Testis (tissue), 3 donors: ENCODE results near the gene MRNIP. TPM values are rescaled to one million over a fixed set of nuclear protein-coding genes. Genes with fewer than 3 reads are reported as not detected.

Experiments
- DNase-seq: peaks from one replicate; pipeline ENCODE4 v3.0.0-alpha.2; 2019
- H3K27ac ChIP-seq, 2 donors: fragments of 200-600 bp; sonication (generic); one replicate each; pipeline ENCODE4 v1.5.1; 2019
- H3K27me3 ChIP-seq: fragments of 200-600 bp; sonication (generic); one replicate; pipeline ENCODE4 v1.5.1; 2019
- H3K36me3 ChIP-seq: fragments of 200-600 bp; sonication (generic); one replicate; pipeline ENCODE4 v1.5.1; 2017; ENCODE audit warnings: low read depth; ENCODE audit errors: missing control alignments
- H3K4me1 ChIP-seq: fragments of 200-600 bp; sonication (generic); one replicate; pipeline ENCODE4 v1.5.1; 2019
- H3K4me3 ChIP-seq, 2 donors: fragments of 200-600 bp; sonication (generic); one replicate each; pipeline ENCODE4 v1.5.1; 2017 to 2019
- H3K9me3 ChIP-seq: fragments of 200-600 bp; sonication (generic); one replicate; pipeline ENCODE4 v1.5.1; 2017
- POLR2A ChIP-seq: fragments of 450-650 bp; IDR thresholded peaks from one replicate; pipeline ENCODE4 v1.6.1; 2017; ENCODE audit warnings: antibody characterized with exemption, mild to moderate bottlenecking, moderate library complexity
- whole genome bisulfite sequencing, 2 donors: methylation state at CpG; one replicate each; pipeline ENCODE4 v1.1.5; 2018; 5-methylcytosine and 5-hydroxymethylcytosine counted together
- intact Hi-C: fragments of 100-400 bp; cut with DNase I; formaldehyde crosslinking; loops from one replicate; pipeline ENCODE4 v1.15.1; 2023; ENCODE audit warnings: low total_unique reads
- microRNA counts, 2 donors: library from miRNA; unstranded; fragments of <30 nt; microRNA quantifications; one replicate each; lab custom pipeline; 2016
- microRNA-seq, 2 donors: library from miRNA; unstranded; fragments of <30 nt; microRNA quantifications; one replicate each; pipeline ENCODE4, GENCODE V29; 2016; ENCODE audit warnings: borderline number of aligned reads in 2 of 2, borderline replicate concordance in 1 of 2
- polyA plus RNA-seq: library from polyadenylated mRNA; stranded (reverse); fragments of 350-450 nt; fragmentation: Illumina TruSeq; extraction: RNeasy Lipid Tissue Mini Kit (QIAGEN cat#74804); gene quantifications from one replicate; pipeline ENCODE4 v1.2.3, GENCODE V29; 2014; ENCODE audit warnings: low read depth, low replicate concordance; ENCODE audit not compliant: insufficient read depth
- small RNA-seq, 2 donors: library from RNA; depleted of rRNA; stranded (forward); fragments of <200 nt; gene quantifications; one replicate each; pipeline ENCODE3, GENCODE V24; 2016
- total RNA-seq, 2 donors: library from RNA; depleted of rRNA; stranded (reverse); fragments of >200 nt; gene quantifications; one replicate each; pipeline ENCODE4 v1.2.3, GENCODE V29; 2016
- TF ChIP-seq, protein P1 (sequence below), 3 experiments: fragments of 450-650 bp in 2 of 3; fragments of 200-600 bp in 1 of 3; sonication (generic) in 1 of 3; IDR thresholded peaks; one replicate each; pipeline ENCODE4 v1.5.1; 2016 to 2019; ENCODE audit warnings: antibody characterized with exemption in 3 of 3, mild to moderate bottlenecking in 2 of 3, moderate library complexity in 1 of 3

The MRNIP gene
- total and polyA plus RNA-seq, 3 donors from 2014 or later = 34.9 to 61.4 (median 58.7) TPM

- peaks cover 4% of the 10 kb centered on the region for H3K4me1 ChIP-seq
- 91 to 93% methylated on average over 7 of the region's 7 CpGs for WGBS, 2 donors
Measured at GRCh38 chr5:179788193-179788854, 70.3 kb downstream of the MRNIP start.

More at GRCh38 chr5:179788193-179788854, 70.3 kb downstream of the MRNIP start:
- no peaks in the 10 kb centered on the region for H3K27me3 ChIP-seq
- DNase-seq = no peak
- H3K36me3 ChIP-seq = no peaks in the 10 kb centered on the region
- H3K27ac ChIP-seq = no peak overlapping the region
- intact Hi-C loops = no loop called here
- no peaks in the 10 kb centered on the region for H3K9me3 ChIP-seq
- H3K4me3 ChIP-seq = no peak overlapping the region
- TF ChIP-seq, protein P1, sequence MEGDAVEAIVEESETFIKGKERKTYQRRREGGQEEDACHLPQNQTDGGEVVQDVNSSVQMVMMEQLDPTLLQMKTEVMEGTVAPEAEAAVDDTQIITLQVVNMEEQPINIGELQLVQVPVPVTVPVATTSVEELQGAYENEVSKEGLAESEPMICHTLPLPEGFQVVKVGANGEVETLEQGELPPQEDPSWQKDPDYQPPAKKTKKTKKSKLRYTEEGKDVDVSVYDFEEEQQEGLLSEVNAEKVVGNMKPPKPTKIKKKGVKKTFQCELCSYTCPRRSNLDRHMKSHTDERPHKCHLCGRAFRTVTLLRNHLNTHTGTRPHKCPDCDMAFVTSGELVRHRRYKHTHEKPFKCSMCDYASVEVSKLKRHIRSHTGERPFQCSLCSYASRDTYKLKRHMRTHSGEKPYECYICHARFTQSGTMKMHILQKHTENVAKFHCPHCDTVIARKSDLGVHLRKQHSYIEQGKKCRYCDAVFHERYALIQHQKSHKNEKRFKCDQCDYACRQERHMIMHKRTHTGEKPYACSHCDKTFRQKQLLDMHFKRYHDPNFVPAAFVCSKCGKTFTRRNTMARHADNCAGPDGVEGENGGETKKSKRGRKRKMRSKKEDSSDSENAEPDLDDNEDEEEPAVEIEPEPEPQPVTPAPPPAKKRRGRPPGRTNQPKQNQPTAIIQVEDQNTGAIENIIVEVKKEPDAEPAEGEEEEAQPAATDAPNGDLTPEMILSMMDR (IDR thresholded peaks at IDR 0.05) = no peak
- no peak for TF ChIP-seq POLR2A

MicroRNAs within 50 kb of the gene (microRNA counts, 767-probe panel; counts per million panel counts)
- microRNA hsa-miR-1229 (lab: Ali Mortazavi, UCI) = 0 to 152 counts per million in 2 donors

Small RNAs within 50 kb of the gene (microRNA-seq; reads per million reads assigned to microRNA genes)
- gene MIR1229 = 0 to 5.5 reads per million in 2 donors

Small RNAs within 50 kb of the gene (small RNA-seq; reads per million reads assigned to genes)
- gene MIR1229 (0 to 0.18 reads per million in 2 donors), gene RF00019 (0 reads per million in 2 donors)

Other genes with a start within 250 kb of the MRNIP start
- gene HNRNPH1, start 235.1 kb downstream of the MRNIP start, total RNA-seq = 100 to 1,000 TPM; 626 to 636 TPM
- gene HNRNPH1, start 235.1 kb downstream of the MRNIP start, polyA plus RNA-seq = 395 TPM
- 10 to 100 TPM in 1 of 2 donors, 1 to 10 TPM in 1; 6.4 to 12.8 TPM for gene CBY3, start 177.8 kb downstream of the MRNIP start, total RNA-seq
- gene CBY3, start 177.8 kb downstream of the MRNIP start, polyA plus RNA-seq = 7.8 TPM
- 100 to 1,000 TPM; 296 to 351 TPM for gene CANX, start 159.8 kb downstream of the MRNIP start, total RNA-seq
- 462 TPM for gene CANX, start 159.8 kb downstream of the MRNIP start, polyA plus RNA-seq
- gene MAML1, start 126.0 kb downstream of the MRNIP start, total RNA-seq = 10 to 100 TPM; 52.5 to 60.7 TPM
- gene MAML1, start 126.0 kb downstream of the MRNIP start, polyA plus RNA-seq = 23.5 TPM
- 10 to 100 TPM in 1 of 2 donors, 1 to 10 TPM in 1; 3.7 to 10.3 TPM for gene LTC4S, start 64.8 kb downstream of the MRNIP start, total RNA-seq
- gene LTC4S, start 64.8 kb downstream of the MRNIP start, polyA plus RNA-seq = 4.8 TPM
- gene MGAT4B, start 52.0 kb downstream of the MRNIP start, total RNA-seq = 100 to 1,000 TPM; 149 to 152 TPM
- gene MGAT4B, start 52.0 kb downstream of the MRNIP start, polyA plus RNA-seq = 67.9 TPM
- gene SQSTM1, start 37.9 kb downstream of the MRNIP start, total RNA-seq = 100 to 1,000 TPM; 192 to 255 TPM
- 165 TPM for gene SQSTM1, start 37.9 kb downstream of the MRNIP start, polyA plus RNA-seq
- 100 to 1,000 TPM; 122 to 134 TPM for gene TBC1D9B, start 49.1 kb upstream of the MRNIP start, total RNA-seq
- 76.1 TPM for gene TBC1D9B, start 49.1 kb upstream of the MRNIP start, polyA plus RNA-seq
- 10 to 100 TPM; 56.5 to 65.0 TPM for gene RNF130, start 212.9 kb upstream of the MRNIP start, total RNA-seq
- 44.3 TPM for gene RNF130, start 212.9 kb upstream of the MRNIP start, polyA plus RNA-seq